OCI-LY7 (cell line): Measurements from ENCODE around the gene SLC7A11.

ENCODE experiments used
- CTCF ChIP-seq: fragments of 200-600 bp; sonication (generic); conservative IDR thresholded peaks from 2 replicates; pipeline ENCODE4 v1.5.1; 2014; ENCODE audit warnings: mild to moderate bottlenecking, antibody characterized with exemption, low read length, moderate library complexity, mixed read lengths
- EZH2phosphoT487 ChIP-seq: fragments of 200-600 bp; sonication (generic); IDR thresholded peaks from 2 replicates; pipeline ENCODE4 v1.6.1; 2018; ENCODE audit warnings: low read depth, borderline replicate concordance, mild to moderate bottlenecking, mixed run types, antibody characterized with exemption, low read length, moderate library complexity, mixed read lengths

DNA sequence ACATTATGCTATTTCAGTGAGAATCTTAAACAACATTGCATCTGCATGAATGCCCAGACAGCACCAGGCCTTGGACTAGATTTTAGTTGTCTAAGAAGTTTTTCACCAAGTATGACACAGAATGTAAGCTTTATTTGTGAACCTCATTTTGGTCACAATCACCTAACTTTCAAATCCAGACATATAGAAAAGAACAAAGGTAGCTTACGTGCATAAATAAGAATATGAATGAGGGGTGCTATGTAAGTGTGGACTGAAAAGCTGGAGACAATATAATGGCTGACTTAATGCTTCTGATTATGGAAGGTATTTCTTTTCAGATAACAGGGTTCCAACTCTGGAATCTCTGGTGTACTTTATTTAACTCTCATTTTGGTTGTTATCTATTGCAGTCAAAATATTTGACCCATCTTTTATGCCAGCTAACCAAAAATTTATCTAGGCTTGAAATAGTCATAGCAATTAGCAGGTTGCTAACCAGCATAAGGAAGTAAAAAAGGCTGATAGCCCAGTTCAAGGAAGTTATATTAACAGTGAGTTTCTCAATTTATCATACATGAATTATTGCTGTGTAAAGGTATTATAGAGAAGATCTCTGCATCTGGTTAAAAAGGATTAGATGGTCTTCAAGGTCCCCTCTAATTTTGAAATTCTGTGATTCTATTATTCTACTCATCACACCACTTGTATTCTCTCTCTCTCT lies 36.5 kb downstream of the SLC7A11 start:
- TF ChIP-seq CTCF, result no peak
- TF ChIP-seq EZH2phosphoT487, result no peak
